GM12801 (cell line): ENCODE results near the gene VAMP2.

Source experiments
- TF ChIP-seq, protein P1 (sequence below): IDR thresholded peaks from one replicate; pipeline ENCODE4 v1.5.1; 2011; ENCODE audit warnings: control low read depth; ENCODE audit not compliant: insufficient read length; ENCODE audit errors: extremely low read depth

VAMP2 gene

DNA sequence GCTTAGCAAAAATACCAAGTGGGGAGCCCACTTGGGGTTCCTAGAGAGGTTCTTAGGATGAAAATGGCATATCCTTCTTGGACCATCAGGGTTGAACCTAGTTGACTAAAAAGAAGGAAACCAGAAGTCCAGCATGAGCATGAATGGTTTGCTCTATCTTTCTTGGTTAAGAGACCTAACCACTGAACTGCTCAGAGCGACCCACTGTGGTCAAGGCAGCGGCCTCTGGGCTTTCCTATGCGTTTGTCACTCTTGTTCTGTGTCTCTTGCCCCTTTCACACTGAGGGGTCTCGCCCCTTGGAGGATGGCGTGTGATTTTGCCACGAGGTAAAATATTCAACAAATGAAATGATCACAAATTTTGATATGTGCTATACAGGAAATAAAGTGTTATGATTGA, 27.8 kb upstream of the VAMP2 start:
- TF ChIP-seq, protein P1, sequence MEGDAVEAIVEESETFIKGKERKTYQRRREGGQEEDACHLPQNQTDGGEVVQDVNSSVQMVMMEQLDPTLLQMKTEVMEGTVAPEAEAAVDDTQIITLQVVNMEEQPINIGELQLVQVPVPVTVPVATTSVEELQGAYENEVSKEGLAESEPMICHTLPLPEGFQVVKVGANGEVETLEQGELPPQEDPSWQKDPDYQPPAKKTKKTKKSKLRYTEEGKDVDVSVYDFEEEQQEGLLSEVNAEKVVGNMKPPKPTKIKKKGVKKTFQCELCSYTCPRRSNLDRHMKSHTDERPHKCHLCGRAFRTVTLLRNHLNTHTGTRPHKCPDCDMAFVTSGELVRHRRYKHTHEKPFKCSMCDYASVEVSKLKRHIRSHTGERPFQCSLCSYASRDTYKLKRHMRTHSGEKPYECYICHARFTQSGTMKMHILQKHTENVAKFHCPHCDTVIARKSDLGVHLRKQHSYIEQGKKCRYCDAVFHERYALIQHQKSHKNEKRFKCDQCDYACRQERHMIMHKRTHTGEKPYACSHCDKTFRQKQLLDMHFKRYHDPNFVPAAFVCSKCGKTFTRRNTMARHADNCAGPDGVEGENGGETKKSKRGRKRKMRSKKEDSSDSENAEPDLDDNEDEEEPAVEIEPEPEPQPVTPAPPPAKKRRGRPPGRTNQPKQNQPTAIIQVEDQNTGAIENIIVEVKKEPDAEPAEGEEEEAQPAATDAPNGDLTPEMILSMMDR = no peak

DNA sequence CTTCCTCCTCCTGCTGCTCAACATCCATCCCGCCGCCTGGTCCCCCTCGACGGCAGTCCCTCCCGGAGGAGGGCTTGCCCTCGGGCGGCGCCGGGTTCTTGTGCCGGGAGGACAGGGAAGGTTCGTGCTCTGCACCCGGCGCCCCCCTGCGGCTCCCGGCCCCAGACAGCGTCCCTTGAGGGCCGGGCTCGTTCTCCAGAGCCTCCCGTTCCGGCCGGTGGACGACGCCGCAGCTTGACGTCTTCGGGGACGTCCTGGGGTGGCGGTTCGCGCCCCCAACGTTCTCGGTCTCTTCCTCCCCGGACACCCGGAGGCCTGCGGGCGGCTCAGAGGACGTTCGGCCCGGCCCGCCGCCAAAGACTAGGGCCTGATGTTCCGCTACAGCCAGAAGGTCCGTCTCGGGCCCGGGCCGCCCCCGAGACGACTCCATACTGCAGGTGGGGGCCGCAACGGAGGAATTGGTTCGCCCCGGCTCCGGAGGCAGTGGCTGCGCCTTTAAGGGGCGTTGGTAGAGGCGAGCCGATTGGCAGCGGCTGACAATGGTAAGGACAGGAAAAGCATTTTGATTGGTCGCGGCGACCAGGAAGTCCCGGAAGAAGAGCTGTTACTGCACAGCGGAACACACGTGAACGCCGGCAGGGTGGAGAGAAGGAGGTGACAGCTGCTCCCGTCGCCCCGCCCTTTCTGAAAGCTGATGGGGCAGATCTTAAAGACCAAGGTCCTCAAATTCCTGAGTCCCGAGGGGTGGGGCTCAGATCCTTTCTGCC, 27.1 kb upstream of the VAMP2 start, which contains the start of gene BORCS6:
Gene BORCS6, minus strand, starts transcription at position 470 of the 767 bp plus-strand sequence. Its CDS starts 40 bp downstream, at position 430.
- TF ChIP-seq, protein P1 = no peak

DNA sequence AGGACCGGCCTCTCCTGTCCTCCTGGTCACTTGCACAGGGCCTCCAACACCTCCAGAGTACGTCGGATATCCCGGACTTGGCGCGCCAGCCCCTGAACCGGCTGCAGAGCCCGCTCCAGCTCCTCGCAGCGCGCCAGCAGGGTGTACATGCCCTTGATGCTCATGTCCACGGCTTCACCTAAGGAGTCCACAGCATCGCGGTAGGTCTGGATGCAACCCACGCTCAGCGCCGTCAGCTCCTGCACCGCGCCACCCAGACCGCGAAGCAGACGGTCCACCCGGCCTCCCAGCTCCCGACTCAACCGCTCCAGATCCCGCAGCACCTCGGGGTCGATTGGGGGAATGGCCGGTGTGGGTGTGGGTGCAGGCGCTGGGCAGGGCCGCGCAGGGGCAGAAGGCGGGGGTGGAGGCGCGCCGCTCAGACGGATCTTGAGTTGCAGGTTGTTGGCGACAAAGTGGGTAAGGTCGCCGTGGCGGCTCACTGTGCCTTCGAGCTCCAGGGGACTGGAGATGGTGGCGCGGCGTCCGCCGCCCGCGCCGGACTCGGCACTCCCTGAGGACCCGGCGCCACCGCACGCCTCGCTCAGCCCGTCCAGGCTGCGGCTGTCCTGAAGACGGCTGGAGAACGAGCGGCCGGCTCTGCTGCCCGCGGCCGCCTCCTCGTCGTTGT, 26.4 kb upstream of the VAMP2 start:
- TF ChIP-seq, protein P1 = no peak

DNA sequence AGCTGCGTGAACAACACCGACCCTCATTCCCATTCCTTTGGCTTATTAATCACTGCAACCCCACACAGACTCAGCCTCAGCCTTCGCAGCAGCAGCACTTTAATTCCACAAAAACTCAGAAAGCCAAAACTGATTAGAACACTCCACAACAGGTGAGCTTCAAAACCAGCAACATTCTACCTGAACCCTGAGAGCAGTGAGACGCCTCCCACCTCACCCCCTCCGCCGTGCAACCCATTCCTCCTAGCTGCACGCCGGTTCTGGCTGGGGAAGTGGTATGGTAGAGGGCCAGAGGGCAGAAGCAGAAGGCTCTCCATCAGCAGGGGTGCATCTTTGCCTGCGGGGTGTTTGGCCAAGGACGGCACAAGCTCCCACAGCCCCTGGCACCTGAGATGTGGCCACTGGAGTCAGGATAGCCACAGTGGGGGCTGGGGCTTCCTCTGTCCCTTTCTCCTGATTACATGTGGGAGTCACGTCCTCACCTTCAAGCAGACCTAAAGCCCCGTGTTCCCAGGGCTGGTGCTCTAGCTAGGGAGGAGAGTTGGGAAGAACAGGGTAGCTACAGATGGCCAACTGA, 25.6 kb upstream of the VAMP2 start:
- TF ChIP-seq, protein P1 = no peak

DNA sequence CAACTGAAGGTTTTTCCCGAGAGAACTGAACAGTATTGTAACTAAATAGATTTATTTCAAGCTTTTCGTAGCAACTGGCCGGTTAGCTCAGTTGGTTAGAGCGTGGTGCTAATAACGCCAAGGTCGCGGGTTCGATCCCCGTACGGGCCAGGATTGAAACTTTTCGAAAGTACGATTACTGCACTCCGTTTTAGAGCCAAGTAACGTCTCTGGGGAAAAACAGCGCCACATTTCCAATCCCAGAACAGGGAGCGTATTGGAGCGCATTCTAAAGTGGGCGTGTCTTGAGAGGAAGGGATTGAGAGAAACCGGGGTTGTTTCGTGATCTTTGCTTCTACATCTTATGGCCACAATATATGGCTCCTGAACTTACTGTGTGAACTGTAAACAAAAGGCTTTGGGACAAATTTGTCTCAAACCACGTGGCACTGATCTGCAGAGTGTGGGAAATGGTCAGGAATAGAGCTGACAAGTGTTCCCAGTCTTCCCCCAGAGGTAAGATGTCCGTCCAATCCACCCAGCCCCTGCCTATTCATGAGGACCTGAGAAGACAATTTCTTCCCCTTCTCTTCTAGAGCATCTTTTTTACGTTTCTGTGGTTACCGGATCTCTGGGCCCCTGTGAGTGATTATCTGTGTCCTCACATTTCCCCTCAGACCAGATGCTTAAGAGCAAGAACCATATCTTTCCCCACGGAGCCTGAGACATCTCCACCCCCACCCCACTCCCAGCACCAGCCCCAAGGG, 24.9 kb upstream of the VAMP2 start:
- TF ChIP-seq, protein P1 = no peak

DNA sequence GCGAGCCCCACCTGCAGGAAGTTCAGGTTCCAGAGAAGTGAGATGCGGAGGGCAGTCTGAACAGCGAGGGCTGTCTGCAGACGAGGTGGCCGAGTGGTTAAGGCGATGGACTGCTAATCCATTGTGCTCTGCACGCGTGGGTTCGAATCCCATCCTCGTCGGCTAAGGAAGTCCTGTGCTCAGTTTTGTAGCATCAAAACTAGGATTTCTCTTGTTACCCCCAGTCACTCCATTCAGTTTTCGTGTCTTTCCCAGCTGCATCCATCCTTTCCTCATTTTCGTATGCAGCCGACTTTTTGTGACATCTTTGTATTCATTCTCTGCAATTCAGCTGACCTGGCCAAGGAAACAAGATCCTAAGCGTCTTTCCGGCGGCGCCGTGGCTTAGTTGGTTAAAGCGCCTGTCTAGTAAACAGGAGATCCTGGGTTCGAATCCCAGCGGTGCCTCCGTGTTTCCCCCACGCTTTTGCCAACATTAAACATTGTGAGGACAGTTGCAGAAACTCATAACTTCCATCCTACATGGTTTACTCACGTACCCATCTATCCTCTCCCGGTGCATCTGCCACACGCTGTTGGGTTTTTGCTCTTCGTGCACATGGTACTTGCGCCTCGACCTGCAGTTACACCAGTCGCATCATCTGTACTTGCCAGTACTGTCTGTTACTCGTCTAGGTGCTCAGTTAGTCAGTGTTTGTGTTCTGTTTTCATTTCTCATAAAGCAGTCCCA, 24.2 kb upstream of the VAMP2 start:
- TF ChIP-seq, protein P1 = no peak
